Erythroblast (primary cell): ENCODE data around the gene TRDMT1.

Experiments used
- GATA1 ChIP-seq: IDR thresholded peaks from 2 replicates; pipeline ENCODE4 v1.6.1; 2011; ENCODE audit warnings: low read depth, mild to moderate bottlenecking, control low read depth, low read length, moderate library complexity
- POLR2A ChIP-seq: IDR thresholded peaks from 2 replicates; pipeline ENCODE4 v1.6.1; 2011; ENCODE audit warnings: mild to moderate bottlenecking, low read length

- TF ChIP-seq GATA1 = no peak
- TF ChIP-seq POLR2A = no peak
Observed at GRCh38 chr10:17226891-17227303, 25.4 kb upstream of the TRDMT1 start.
